HG03097 (cell line): ENCODE results near the gene MRPL48.
"Not testable (repeated sequence)": the region's sequence is repeated elsewhere in the genome, so short reads cannot be mapped to it uniquely, and the experiment has no call there.

Experiments used
- ATAC-seq: cut with Tn5 transposase; IDR thresholded peaks from one replicate; pipeline ENCODE4 v1.9.1; 2021; ENCODE audit not compliant: unreplicated experiment, low FRiP score

MRPL48 gene

DNA sequence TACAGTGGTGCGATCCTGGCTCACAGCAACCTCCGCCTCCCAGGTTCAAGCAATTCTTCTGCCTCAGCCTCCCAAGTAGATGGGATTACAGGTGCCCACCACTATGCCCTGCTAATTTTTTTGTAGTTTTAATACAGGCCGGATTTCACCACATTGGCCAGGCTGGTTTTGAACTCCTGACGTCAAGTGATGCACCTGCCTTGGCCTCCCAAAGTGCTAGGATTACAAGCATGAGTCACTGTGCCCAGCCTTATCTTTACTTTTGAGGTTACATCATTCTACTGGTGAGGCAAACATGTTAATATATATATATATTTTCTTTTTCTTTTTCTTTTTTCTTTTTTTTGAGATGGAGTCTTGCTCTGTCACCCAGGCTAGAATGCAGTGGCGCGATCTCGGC is 16.9 kb upstream of the MRPL48 start:
- not testable (repeated sequence) for ATAC-seq

DNA sequence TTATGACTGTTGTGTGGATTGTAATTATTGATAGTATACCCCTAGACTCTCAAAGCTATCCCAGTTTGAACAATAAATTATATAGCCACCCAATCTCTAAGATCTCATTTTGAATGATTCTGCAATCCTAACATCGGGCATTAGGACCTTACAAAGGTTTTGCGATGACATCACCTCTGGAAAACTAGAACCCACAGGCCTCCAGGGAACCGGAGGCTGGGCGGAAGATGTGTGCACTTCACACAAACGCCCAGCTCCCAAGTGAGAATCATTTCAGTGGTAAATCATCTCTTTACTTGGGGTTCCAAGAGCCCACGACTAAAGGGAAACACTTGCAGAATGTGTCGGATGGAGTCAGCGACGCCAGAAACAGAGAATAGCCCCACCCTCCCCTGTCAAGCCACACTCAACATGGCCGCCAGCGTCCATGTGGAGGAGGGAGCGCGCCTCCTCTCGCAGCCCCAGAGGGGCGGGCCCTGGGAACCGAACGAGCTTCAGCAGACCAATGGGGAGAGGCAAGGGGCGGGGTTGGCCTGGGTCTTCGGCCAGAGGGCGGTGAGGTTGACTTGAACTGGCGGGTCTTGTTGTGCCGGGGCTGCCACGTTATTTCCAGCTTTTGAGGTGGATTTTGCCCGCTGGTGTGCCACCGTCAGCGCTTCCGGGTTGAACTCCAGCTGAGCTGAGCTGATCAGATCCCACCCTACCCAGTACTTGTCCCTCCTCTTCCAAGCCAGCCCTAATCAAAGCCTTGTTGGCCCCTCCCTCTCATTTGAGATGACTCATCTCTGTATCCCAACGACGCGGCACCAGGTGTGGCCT is 8.4 kb upstream of the MRPL48 start:
- ATAC-seq = peak; percentile 95

DNA sequence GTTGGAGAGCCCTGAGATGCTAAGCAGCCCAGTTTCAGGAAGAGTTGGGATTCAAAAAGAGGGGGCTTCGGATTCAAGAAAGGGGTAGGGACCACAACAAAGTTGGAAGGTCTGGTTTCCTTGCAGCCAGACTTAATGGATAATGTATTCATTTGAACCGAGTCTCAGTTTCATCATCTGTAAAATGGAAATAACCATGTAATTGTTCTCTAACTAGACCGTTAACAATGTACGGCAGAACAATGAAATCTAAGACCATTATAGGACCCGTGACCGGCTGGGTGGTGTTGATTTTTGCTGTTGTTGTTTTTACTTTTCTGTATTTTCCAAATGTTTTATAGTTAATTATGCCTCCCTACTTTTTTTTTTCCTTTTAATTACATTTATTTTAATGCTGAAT is 6.4 kb upstream of the MRPL48 start:
- ATAC-seq = no peak

DNA sequence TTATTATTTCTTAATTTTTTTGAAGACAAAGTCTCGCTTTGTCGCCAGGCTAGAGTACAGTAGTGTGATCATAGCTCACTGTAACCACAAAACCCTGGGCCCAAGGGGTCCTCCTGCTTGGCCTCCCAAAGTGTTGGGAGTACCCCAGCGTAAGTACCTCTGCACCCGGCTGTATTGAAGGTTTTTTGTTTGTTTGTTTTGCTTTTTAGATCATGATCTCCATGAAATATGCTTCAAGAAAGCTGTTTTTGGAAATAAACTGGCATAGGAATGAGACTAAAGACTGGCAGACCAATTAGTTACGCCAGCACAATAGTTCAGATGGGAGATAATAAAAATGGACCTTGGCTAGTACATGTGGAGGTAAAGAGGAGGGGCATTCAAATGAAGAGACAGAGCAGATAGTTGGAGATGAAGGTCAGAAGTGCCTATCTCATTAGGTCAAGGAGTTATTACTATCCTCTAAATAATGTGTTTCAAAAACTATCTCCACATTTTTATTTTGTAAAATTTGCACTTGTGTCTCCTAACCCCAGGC is 4.1 kb upstream of the MRPL48 start:
- no peak for ATAC-seq

DNA sequence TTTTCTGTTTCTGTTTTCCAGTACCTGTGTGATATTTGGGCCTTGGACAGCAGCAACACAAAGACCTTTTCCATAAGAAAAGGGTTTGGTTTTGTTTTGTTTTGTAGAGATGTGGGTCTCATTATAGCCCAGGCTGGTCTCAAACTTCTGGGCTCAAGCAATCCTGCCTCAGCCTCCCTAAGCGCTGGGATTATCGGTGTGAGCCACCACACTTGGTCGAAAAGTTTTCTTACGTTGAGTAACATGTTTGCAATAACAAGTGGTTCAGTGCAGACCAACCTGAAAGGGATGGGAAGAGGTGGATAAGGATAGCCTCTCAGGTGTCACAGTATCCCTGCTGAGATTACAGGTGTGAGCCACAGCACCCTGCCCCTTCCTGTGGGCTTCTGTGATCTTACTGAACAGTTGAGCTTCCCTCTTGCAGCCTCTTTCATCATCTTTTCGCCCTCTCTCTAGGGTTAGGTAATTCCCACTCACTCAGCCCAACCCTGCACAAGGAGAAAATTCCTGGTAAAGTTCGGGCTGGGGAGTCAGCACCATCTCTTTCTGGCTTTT is 3.5 kb upstream of the MRPL48 start:
- no peak for ATAC-seq

DNA sequence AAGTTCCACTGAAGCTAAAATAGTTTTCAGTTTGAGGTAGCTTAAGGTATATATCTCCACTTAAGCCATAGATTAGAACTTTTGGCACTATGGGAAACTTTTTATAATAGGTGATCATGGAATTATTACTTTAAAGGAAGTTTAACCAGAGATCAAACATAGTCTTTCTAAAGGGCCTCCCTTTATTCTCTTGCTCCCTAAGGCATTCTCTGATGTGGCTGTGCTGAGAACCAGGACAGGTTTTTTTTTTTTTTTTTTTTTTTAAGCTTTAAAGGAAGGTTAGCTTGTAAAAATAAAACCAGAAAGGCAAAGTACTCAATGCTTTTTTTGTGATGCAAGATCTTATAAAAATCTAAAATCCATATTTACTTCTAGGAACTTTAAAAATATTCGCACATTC is 2.9 kb upstream of the MRPL48 start:
- no peak for ATAC-seq

DNA sequence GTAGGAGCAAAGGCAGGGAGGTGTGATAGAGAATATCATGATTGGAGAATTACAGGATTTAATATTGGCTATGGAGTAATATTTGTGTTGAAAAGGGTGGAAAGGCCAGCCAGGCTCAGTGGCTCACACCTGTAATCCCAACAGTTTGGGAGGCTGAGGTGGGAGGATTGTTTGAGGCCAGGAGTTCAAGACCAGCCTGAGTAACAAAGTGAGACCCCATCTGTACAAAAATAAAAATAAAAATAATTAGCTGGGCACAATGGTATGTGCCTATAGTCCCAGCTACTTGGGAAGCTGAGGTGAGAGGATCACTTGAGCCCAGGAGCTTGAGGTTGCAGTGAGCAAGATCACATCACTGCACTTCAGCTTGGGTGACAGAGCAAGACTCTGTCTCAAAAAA is 2.2 kb upstream of the MRPL48 start:
- ATAC-seq = not testable (repeated sequence)

DNA sequence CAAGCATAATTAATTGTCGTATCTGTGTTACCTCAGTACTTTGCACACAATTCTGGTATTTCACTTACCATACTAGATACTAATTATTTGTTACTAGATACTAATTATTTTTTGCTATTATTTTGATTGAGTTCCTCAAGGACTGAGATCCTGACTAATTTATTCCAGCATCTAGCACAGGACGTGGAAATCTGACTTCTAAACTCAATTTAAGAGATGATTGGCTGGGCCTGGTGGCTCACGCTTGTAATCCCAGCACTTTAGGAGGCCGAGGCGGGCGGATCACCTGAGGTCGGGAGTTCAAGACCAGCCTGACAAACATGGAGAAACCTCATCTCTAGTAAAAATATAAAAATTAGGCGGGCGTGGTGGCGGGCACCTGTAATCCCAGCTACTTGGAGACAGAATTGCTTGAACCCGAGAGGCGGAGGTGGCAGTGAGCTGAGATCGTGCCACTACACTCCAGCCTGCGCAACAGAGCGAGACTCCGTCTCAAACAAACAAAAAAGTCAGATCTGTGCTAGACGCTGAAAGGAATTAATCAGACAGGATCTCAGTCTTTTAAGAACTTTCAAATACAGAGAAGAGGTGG is 527 bp upstream of the MRPL48 start:
- ATAC-seq = no peak

DNA sequence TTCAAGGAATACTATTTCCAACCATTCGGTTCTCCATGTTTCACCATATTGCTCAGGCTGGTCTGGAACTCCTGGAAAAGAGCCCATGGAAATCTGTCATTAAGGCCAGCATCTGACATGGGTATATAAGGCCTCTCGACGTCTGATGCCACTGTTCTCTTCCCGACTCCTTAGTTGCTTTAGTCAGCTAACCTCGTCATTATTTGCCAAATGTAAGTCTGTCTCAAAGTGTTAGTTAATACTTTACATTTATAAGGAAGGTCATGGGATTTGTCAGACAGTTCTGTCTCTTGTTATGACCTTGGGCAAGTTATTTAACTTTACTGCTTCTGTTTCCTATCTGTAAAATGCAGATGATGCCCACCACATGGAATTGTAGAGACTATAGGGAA is 1.6 kb downstream of the MRPL48 start:
- ATAC-seq = no peak

DNA sequence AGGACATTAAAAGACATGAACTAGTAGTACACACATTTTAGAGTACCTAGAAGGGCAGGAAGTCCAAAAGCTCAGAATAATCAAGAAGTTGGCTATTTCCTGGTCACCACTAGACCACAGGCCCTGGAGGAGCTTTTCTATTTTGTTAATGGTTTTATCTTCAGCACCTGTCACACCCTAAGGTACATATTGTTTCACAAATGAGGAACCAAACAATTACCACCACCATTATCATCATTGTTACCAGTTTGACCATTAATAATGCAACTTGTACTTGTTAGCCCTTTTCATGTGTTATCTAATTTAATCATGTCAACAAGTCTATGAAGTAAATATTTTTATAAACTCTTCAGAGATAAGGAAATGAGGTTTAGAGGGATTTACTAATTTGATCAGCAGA is 4.9 kb downstream of the MRPL48 start:
- no peak for ATAC-seq

DNA sequence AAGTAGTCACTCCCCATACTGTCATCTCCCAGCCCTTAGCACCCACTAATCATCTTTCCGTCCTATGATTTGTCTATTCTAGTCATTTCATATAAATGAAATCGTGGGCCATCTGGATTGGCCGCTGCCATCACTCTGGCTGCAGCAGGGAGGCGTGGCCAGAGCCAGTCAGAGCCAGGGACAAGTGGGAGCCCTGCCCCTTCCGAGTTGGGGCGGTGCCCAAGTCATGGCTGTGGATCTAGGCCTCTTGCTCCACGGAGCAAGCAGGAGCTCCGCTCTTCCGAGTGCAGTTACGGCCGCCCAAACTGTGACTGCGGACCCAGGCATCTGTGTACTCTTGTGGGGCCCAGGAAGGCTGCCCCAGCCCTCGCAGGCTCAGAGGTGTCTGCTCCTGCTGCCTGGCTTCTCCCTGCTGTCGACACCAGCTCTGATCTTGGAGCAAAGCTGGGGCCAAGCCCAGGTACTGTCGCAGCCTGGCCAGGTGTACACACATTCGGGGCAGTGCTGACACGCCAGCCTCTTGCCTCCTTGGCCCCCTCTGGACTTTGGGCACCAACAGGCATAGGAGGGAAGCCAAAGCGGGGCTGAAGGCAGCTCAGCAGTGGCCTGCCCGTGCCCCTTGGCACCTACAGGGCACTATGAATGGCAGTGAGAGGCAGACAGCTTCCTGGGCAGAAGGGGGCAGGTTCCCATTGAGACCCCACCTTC is 8.4 kb downstream of the MRPL48 start:
- no peak for ATAC-seq

DNA sequence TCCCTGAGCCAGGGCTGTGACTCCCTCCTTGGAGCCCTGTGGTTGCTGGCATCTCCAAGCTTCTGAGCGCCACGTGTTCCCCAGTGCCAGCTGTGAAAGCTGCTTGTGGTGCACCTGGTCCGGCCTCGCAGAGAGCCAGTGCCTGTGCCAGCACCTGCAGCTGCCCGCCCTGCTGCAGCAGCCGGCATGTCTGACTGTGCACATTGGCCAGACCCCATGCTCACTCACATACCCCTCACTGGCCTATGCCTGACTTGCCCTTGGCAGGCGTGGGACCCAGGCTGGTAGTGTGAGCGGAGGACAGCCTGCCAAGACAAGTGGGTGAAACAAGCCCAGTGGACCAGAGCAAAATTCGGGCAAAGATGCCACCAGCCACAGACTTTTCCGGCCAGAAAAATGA is 9.8 kb downstream of the MRPL48 start:
- no peak for ATAC-seq

DNA sequence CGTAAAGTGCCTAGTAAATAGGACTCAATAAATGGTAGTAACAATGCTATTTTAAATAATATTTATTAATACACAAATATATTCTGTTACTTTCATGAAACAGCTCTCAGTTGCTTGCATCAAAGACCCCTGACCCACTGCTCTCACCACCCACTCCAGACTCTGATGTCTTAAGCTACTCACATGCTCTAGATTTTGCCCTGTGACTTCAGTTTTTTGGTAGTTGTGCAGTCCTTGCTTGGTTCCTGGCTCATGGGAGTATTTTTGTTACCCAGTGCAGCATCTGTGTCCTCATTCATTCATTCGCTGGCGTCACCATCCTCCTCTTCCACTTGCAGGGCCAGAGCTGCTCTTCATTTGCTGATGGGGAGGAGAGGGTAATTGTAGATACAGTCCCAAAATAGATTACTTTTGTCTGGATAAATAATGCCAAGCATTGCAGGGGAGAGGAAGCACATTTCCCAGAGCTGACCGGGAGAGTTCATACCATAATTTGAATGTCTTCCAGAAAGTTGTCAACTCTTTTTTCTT is 12.7 kb downstream of the MRPL48 start:
- no peak for ATAC-seq

DNA sequence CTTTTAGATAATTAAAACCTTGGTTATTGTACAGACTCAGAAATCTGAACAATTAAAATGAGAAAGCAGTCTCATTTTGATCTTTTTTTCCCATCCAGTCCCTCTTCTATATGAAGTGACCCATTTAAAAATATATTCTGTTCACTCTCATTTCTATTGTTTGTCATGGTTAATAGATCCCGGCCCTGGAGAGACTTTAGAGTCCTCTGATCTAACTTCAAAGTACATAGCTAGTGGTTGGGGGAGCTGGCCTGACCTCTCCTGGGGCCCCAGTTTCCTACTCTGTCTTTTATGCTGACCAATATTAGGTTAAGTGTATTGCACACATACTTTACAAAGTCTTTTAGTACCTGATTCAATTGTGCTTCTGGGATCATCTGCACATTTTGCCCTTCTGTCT is 13.5 kb downstream of the MRPL48 start:
- ATAC-seq = no peak

DNA sequence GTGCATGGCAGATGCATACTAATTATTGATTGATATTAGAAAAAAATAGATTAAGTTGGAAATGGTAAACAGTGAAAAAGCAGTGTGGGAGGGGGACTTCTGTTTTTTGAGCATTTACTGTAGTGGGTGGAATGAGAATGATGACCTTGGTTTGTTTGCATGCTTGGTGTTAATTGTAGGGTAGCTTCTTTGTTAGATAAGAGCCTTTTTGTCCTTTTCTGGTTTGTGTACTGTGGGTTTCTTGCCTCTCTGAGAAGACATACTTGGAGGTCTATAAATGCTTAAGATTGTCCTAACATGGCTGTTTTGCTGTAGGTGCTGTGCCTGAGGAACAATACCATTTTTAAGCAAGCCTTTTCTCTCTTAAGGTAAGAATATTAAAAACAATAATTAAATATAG is 17.0 kb downstream of the MRPL48 start:
- ATAC-seq = no peak

DNA sequence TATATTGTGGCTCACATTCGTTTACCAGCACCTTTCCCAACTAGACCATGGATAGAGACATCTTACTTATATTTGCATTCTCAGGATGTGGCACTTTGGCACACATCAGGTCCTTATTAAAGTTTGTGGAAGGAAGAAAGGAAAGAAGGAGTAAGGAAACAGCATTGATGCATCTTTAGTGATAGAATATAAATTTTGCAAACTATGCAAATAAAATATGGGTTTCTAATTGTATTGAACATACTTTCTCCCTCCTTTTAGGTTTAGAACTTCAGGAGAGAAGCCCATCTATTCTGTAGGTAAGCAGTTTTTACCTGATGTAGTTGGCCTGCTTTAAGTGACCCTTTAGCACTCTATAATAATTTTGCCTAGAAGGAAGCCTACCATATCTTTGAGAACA is 20.4 kb downstream of the MRPL48 start:
- no peak for ATAC-seq

DNA sequence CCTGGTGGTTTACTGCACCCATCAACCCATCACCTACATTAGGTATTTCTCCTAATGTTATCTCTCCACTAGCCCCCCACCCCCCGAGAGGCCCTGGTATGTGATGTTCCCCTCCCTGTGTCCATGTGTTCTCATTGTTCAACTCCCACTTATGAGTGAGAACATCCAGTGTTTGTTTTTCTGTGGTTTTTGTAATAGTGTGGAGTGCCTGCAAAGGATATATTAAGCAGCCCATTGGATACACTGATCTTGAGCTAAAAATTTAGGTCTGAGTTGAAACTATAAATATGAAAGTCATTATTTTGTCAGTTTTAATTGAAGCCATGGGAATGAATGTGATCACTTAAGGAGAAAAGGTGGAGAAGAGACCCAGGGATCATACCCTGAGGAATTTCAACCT is 23.0 kb downstream of the MRPL48 start:
- no peak for ATAC-seq

DNA sequence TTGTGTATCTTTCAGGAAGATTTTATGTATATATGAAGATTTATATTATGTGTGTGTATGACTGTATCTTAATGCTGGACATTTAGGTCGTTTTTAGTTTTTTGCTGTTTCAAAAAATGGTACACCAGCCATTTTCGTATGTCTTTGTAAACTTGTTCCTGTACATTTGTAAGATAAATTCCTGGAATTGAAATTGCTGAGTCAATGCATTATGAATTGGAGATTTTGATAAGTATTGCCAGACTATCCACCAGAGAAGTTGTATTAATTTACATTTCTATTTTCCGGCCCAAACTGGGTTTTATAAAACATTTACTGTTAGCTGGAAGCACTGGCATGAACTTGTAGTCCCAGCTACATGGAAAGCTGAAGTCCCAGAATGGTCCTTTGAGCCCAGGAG is 24.6 kb downstream of the MRPL48 start:
- ATAC-seq = no peak

DNA sequence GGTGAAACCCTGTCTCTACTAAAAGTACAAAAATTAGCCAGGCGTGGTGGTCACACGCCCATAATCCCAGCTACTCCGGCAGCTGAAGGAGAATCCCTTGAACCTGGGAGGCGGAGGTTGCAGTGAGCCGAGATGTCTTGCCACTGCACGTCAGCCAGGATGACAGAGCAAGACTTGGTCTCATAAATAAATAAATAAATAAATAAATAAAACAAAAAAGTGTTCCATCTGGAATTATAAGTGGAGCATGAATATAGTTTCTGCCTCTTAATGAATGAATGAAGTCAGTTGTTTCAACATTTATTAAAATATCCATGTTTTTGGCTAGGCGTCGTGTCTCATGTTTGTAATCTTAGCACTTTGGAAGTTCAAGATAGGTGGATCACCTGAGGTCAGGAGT is 27.1 kb downstream of the MRPL48 start:
- no peak for ATAC-seq

DNA sequence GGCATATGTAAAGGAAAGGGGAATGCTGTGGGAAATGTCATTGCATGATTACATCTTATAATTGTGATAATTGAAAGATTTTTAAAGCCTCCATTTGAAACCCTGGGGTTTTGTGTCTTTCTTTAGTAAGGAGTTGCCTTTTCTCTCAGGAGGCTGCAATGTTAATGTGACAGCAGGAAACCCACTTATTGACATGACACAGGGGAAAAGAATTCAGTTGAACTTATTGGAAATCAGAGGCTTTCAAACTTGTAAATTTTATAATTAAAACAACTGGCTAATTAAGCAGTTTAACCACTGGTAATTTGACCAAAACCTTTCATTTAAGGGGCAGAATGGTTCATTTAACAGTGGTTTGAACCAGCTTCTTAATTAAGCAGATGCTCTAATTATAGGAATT is 31.2 kb downstream of the MRPL48 start:
- no peak for ATAC-seq

DNA sequence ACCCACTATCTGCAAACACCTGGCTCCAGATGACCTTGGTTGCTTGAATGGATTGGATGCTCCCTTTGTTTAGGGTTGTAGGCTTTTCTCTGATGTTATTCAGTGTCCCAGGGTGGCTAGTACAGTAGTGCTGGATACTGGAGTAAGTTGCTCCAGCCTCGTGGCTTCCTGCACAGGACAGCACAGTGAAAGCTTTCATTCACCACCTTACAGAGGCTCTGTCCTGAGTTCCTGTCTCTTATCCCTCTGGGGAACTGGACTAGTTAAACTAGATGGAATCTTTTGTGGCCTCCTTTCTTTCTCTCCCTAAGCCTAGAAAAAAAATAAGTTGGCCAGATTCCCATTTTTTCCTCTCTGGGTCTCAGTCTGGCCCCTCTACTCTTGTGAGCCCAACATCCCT is 42.6 kb downstream of the MRPL48 start:
- ATAC-seq = no peak
